SU-DHL-6 (cell line): ENCODE measurements around the gene SLC25A43.

Source experiments
- H2AFZ ChIP-seq: fragments of 200-600 bp; sonication (generic); 2 replicates; pipeline ENCODE4 v1.6.1; 2014; ENCODE audit warnings: low read depth, mild to moderate bottlenecking, moderate library complexity, mixed read lengths, antibody characterized with exemption, low read length; ENCODE audit not compliant: severe bottlenecking
- H3F3A ChIP-seq: fragments of 200-600 bp; shearing (Covaris generic); 2 replicates; pipeline ENCODE4 v1.6.0; 2016; ENCODE audit warnings: antibody characterized with exemption, mild to moderate bottlenecking; ENCODE audit not compliant: insufficient read depth
- H3K27ac ChIP-seq: fragments of 200-600 bp; sonication (generic); 2 replicates; pipeline ENCODE4 v1.5.1; 2016; ENCODE audit warnings: low read depth, mild to moderate bottlenecking, low read length, moderate library complexity, mixed read lengths
- H3K27me3 ChIP-seq: fragments of 200-600 bp; sonication (generic), shearing (Covaris generic); 2 replicates; pipeline ENCODE4 v1.6.0; 2014; ENCODE audit warnings: mild to moderate bottlenecking, low read length
- H3K36me3 ChIP-seq: fragments of 200-600 bp; sonication (generic); 2 replicates; pipeline ENCODE4 v1.6.1; 2014; ENCODE audit warnings: mild to moderate bottlenecking, low read length, mixed read lengths
- H3K4me2 ChIP-seq: fragments of 300-600, 200-600 bp; shearing (Covaris generic), sonication (generic); 2 replicates; pipeline ENCODE4 v1.6.0; 2014; ENCODE audit warnings: low read length, low read depth, mild to moderate bottlenecking; ENCODE audit not compliant: poor library complexity, severe bottlenecking
- H3K4me3 ChIP-seq: fragments of 200-600 bp; sonication (generic); 2 replicates; pipeline ENCODE4 v1.5.1; 2014; ENCODE audit warnings: antibody characterized with exemption, low read length, mild to moderate bottlenecking, mixed read lengths; ENCODE audit not compliant: insufficient read depth, poor library complexity, severe bottlenecking
- H3K79me2 ChIP-seq: fragments of 200-600 bp; sonication (generic); 2 replicates; pipeline ENCODE4 v1.6.1; 2014; ENCODE audit warnings: mild to moderate bottlenecking, low read length, moderate library complexity; ENCODE audit not compliant: insufficient read depth
- H3K9ac ChIP-seq: fragments of 200-600 bp; sonication (generic); 2 replicates; pipeline ENCODE4 v1.7.0; 2014; ENCODE audit warnings: mild to moderate bottlenecking, low read length
- H3K9me2 ChIP-seq: fragments of 200-600 bp; sonication (generic); replicated peaks from 2 replicates; pipeline ENCODE4 v1.6.1; 2014; ENCODE audit warnings: low read length; ENCODE audit not compliant: insufficient read depth
- H3K9me3 ChIP-seq: fragments of 200-600 bp; sonication (generic); 2 replicates; pipeline ENCODE4 v1.6.1; 2014; ENCODE audit warnings: low read length, mixed read lengths; ENCODE audit not compliant: insufficient read depth
- H4K20me1 ChIP-seq: fragments of 200-600 bp; sonication (generic); 2 replicates; pipeline ENCODE4 v1.6.1; 2014; ENCODE audit warnings: low read depth, mild to moderate bottlenecking, antibody characterized with exemption, low read length, moderate library complexity, mixed read lengths
- CTCF ChIP-seq: fragments of 200-600 bp; sonication (generic); IDR thresholded peaks from one replicate; pipeline ENCODE4 v1.5.1; 2017; ENCODE audit warnings: antibody characterized with exemption, mild to moderate bottlenecking, low read length, moderate library complexity; ENCODE audit not compliant: insufficient read depth, poor library complexity, severe bottlenecking
- EZH2phosphoT487 ChIP-seq: fragments of 200-600 bp; sonication (generic), shearing (Covaris generic); conservative IDR thresholded peaks from 2 replicates; pipeline ENCODE4 v1.6.1; 2018; ENCODE audit warnings: mild to moderate bottlenecking, antibody characterized with exemption, low read length, moderate library complexity, mixed read lengths

The SLC25A43 gene

GRCh38 chrX:119503484-119503861, 104.3 kb downstream of the SLC25A43 start:
- H3K4me3 ChIP-seq = no peak overlapping the region
- H3K9me2 ChIP-seq = no peaks in the 10 kb centered on the region
- no peak overlapping the region for H2AFZ ChIP-seq
- no peaks in the 10 kb centered on the region for H3K27me3 ChIP-seq
- H3K79me2 ChIP-seq = no peaks in the 10 kb centered on the region
- no peak overlapping the region for H3K27ac ChIP-seq
- no peaks in the 10 kb centered on the region for H4K20me1 ChIP-seq
- H3F3A ChIP-seq = no peaks in the 10 kb centered on the region
- no peak overlapping the region for H3K9ac ChIP-seq
- no peaks in the 10 kb centered on the region for H3K9me3 ChIP-seq
- no peak for TF ChIP-seq EZH2phosphoT487
- no peak for TF ChIP-seq CTCF
- H3K4me2 ChIP-seq = no peak overlapping the region
- no peaks in the 10 kb centered on the region for H3K36me3 ChIP-seq
